ENCODE data around the gene FEM1C.

DNA sequence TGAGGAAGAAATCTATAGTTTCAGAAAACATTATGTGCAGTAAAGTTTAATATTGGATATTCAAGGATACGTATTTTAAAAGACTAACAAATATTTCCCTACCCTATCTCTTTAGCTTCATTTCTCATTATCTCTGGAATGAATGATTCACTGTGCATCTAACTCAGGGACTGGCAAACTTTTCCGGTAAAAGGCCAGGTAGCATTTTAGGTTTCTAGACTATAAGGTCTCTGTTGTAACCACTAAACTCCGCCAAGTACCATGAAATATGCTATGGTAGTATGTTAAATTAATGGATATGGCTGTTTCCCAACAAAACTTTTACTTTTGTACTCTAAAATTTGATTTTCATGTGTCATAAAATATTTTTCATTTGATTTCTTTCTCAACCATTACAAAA is 13.2 kb downstream of the FEM1C start:
- TF ChIP-seq, protein P1, sequence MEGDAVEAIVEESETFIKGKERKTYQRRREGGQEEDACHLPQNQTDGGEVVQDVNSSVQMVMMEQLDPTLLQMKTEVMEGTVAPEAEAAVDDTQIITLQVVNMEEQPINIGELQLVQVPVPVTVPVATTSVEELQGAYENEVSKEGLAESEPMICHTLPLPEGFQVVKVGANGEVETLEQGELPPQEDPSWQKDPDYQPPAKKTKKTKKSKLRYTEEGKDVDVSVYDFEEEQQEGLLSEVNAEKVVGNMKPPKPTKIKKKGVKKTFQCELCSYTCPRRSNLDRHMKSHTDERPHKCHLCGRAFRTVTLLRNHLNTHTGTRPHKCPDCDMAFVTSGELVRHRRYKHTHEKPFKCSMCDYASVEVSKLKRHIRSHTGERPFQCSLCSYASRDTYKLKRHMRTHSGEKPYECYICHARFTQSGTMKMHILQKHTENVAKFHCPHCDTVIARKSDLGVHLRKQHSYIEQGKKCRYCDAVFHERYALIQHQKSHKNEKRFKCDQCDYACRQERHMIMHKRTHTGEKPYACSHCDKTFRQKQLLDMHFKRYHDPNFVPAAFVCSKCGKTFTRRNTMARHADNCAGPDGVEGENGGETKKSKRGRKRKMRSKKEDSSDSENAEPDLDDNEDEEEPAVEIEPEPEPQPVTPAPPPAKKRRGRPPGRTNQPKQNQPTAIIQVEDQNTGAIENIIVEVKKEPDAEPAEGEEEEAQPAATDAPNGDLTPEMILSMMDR (IDR thresholded peaks at IDR 0.05 in 8 of 11, conservative IDR thresholded peaks at IDR 0.05 in 3 of 11), result no peak
- TF ChIP-seq POLR2AphosphoS5 (IDR thresholded peaks at IDR 0.05), result no peak
- no peak for TF ChIP-seq POLR2A (IDR thresholded peaks at IDR 0.05)

Data from spleen (tissue), 7 donors.